Thyroid gland (tissue), 4 donors: Measurements from ENCODE around the gene TAX1BP1. TPM values are rescaled to one million over a fixed set of nuclear protein-coding genes. Genes with fewer than 3 reads are reported as not detected.

ENCODE experiments used
- DNase-seq, 2 donors: peaks; one replicate each; pipeline ENCODE4 v3.0.0-alpha.2; 2019
- H3K27ac ChIP-seq, 3 donors: fragments of 200-600 bp; sonication (generic); 1 replicate in 2 of 3; 2 replicates in 1 of 3; pipeline ENCODE4 v1.5.1; 2016 to 2019; ENCODE audit warnings: mild to moderate bottlenecking in 1 of 3, moderate library complexity in 1 of 3
- H3K27me3 ChIP-seq: fragments of 200-600 bp; sonication (generic); one replicate; pipeline ENCODE4 v1.5.1; 2019
- H3K36me3 ChIP-seq, 2 donors: fragments of 200-600 bp; sonication (generic); one replicate each; pipeline ENCODE4 v1.5.1; 2016 to 2019
- H3K4me1 ChIP-seq, 2 donors: fragments of 200-600 bp; sonication (generic); one replicate each; pipeline ENCODE4 v1.5.1; 2017 to 2019
- H3K4me3 ChIP-seq, 3 donors: fragments of 200-600 bp; sonication (generic); replicated peaks in 1 of 3; 1 replicate in 2 of 3; 2 replicates in 1 of 3; pipeline ENCODE4 v1.5.1; 2016; ENCODE audit warnings: mild to moderate bottlenecking in 1 of 3
- H3K9me3 ChIP-seq: fragments of 200-600 bp; sonication (generic); one replicate; pipeline ENCODE4 v1.5.1; 2017
- CTCF ChIP-seq, 6 experiments: fragments of 200-600 bp in 3 of 6; fragments of 450-650 bp in 3 of 6; sonication (generic) in 3 of 6; IDR thresholded peaks; one replicate each; pipeline ENCODE4 v1.5.1; 2016 to 2019; ENCODE audit warnings: antibody characterized with exemption in 6 of 6, mild to moderate bottlenecking in 2 of 6, inconsistent platforms in 1 of 6, moderate library complexity in 1 of 6
- POLR2A ChIP-seq, 2 donors: fragments of 450-650 bp; IDR thresholded peaks; one replicate each; pipeline ENCODE4 v1.6.1; 2017; ENCODE audit warnings: antibody characterized with exemption in 2 of 2, mild to moderate bottlenecking in 2 of 2, moderate library complexity in 1 of 2
- WGBS, 2 donors: methylation state at CpG; one replicate each; pipeline ENCODE4 v1.1.5; 2017; 5-methylcytosine and 5-hydroxymethylcytosine counted together
- intact Hi-C: fragments of 100-400 bp; cut with DNase I; formaldehyde crosslinking; loops from one replicate; pipeline ENCODE4 v1.15.1; 2023
- total RNA-seq, 4 donors: library from RNA; depleted of rRNA; stranded (reverse); fragments of >200 nt; gene quantifications; one replicate each; pipeline ENCODE4 v1.2.3, GENCODE V29; 2016

Gene TAX1BP1
- total RNA-seq, 4 donors from 2014 or later = 97.7 to 143 (median 120) TPM

GRCh38 chr7:27860800-27861199 is 120.8 kb downstream of the TAX1BP1 start:
- Histone ChIP-seq H3K27ac (no peak overlapping the region), H3K9me3 (no peaks in the 10 kb centered on the region), H3K4me3 (no peak overlapping the region), H3K27me3 (no peaks in the 10 kb centered on the region), H3K4me1 (no peaks in the 10 kb centered on the region), H3K36me3 (no peaks in the 10 kb centered on the region)
- no peak for TF ChIP-seq CTCF (IDR thresholded peaks at IDR 0.05)
- TF ChIP-seq POLR2A (IDR thresholded peaks at IDR 0.05) = no peak
- DNase-seq = no peak
- 87 to 89% methylated on average over 6 of the region's 6 CpGs for WGBS, 2 donors
- intact Hi-C loops = no loop called here

- intact Hi-C loops = no loop called here
Observed at GRCh38 chr7:27861747-27862146, 121.8 kb downstream of the TAX1BP1 start.

GRCh38 chr7:27863880-27864279 is 123.9 kb downstream of the TAX1BP1 start:
- intact Hi-C loops = no loop called here
- Histone ChIP-seq H3K9me3 (no peaks in the 10 kb centered on the region), H3K27ac (no peak overlapping the region), H3K27me3 (no peaks in the 10 kb centered on the region), H3K4me3 (no peak overlapping the region), H3K4me1 (no peaks in the 10 kb centered on the region), H3K36me3 (no peaks in the 10 kb centered on the region)
- TF ChIP-seq POLR2A (IDR thresholded peaks at IDR 0.05) (no peak), CTCF (IDR thresholded peaks at IDR 0.05) (no peak)
- DNase-seq = no peak
- 95 to 96% methylated on average over 11 of the region's 11 CpGs for WGBS, 2 donors

More at GRCh38 chr7:27861747-27862146, 121.8 kb downstream of the TAX1BP1 start:
- no peaks in the 10 kb centered on the region for H3K4me1 ChIP-seq
- H3K27me3 ChIP-seq = no peaks in the 10 kb centered on the region
- 90 to 100% methylated on average over 3 of the region's 3 CpGs for WGBS, 2 donors
- H3K36me3 ChIP-seq = no peaks in the 10 kb centered on the region
- H3K27ac ChIP-seq = no peak overlapping the region
- no peak for TF ChIP-seq CTCF (IDR thresholded peaks at IDR 0.05)
- no peak for TF ChIP-seq POLR2A (IDR thresholded peaks at IDR 0.05)
- no peaks in the 10 kb centered on the region for H3K9me3 ChIP-seq
- no peak for DNase-seq
- no peak overlapping the region for H3K4me3 ChIP-seq

GRCh38 chr7:27866256-27866655 is 126.3 kb downstream of the TAX1BP1 start:
- H3K36me3 ChIP-seq = no peaks in the 10 kb centered on the region
- intact Hi-C loops = no loop called here
- no peak for TF ChIP-seq CTCF (IDR thresholded peaks at IDR 0.05)
- TF ChIP-seq POLR2A (IDR thresholded peaks at IDR 0.05) = no peak
- no peak overlapping the region for H3K27ac ChIP-seq
- H3K27me3 ChIP-seq = no peaks in the 10 kb centered on the region
- no peaks in the 10 kb centered on the region for H3K4me1 ChIP-seq
- no peaks in the 10 kb centered on the region for H3K9me3 ChIP-seq
- no peak for DNase-seq
- H3K4me3 ChIP-seq = no peak overlapping the region
- WGBS, 2 donors = 67 to 69% methylated on average over 2 of the region's 2 CpGs

GRCh38 chr7:27866828-27867672 is 127.1 kb downstream of the TAX1BP1 start:
- no peaks in the 10 kb centered on the region for H3K4me1 ChIP-seq
- no peak overlapping the region for H3K4me3 ChIP-seq
- no peak for TF ChIP-seq POLR2A (IDR thresholded peaks at IDR 0.05)
- no peak for TF ChIP-seq CTCF (IDR thresholded peaks at IDR 0.05)
- no peak overlapping the region for H3K27ac ChIP-seq
- 87 to 88% methylated on average over 17 of the region's 17 CpGs for WGBS, 2 donors
- DNase-seq = no peak
- intact Hi-C loops = no loop called here
- H3K27me3 ChIP-seq = no peaks in the 10 kb centered on the region
- H3K9me3 ChIP-seq = no peaks in the 10 kb centered on the region
- H3K36me3 ChIP-seq = no peaks in the 10 kb centered on the region
